Measurements from ENCODE around the gene BABAM2. TPM values are rescaled to one million over a fixed set of nuclear protein-coding genes. Genes with fewer than 3 reads are reported as not detected.

Gene BABAM2
- polyA plus RNA-seq, 1 experiment, result 32.6 TPM

DNA sequence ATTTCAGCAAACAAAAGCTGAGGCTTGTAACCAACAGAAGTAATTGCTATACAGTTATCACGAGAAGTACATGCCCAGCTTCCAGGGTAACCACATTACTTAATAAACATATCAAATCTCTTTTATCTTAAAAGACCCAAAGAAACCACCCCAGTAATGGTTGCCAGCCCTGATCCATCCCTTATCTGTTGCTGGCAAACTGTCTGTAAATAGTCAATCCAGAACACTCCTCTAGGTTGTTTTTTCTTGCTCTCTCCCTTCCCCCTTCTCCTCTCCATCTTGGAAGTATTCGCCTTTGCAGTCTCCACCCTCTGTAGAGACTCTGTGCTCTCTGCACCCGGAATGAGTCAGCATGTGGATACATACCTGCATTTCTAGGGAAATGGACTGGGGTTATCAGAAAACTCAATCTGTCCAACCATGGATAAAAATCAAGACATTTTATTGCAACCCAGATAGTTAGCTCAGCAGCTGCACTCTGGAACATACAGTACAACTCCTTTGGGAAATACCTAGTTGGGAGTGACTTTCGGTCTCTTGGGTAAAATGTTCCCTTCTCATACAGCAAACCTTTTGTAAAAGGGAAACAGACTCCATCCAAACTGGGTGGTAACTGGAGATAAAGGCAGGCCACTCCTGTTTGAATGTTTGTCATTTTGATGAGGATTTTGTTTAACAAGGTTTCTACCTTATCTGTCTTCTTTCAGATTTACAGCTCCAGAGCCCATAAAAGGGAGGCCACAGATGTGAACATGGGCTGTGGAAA, 378.7 kb downstream of the BABAM2 start:
- ChIA-PET POLR2A (no interaction called here), CTCF (interaction anchor here (2.3 kb wide), 1 partner anchor 12 kb away, joined by 9 read pairs; no protein-coding TSS in a partner anchor)
- H3K36me3 ChIP-seq (ENCODE audit: control insufficient read depth, insufficient read depth, low read length), result no peaks in the 10 kb centered on the region
- H3K4me3 ChIP-seq (ENCODE audit: low read depth, low read length), result no peak overlapping the region
- no peaks in the 10 kb centered on the region for H3K27me3 ChIP-seq (ENCODE audit: control insufficient read depth, insufficient read depth, low read length)
- no peak for DNase-seq (ENCODE audit: low read depth)
- TF ChIP-seq, protein P1, sequence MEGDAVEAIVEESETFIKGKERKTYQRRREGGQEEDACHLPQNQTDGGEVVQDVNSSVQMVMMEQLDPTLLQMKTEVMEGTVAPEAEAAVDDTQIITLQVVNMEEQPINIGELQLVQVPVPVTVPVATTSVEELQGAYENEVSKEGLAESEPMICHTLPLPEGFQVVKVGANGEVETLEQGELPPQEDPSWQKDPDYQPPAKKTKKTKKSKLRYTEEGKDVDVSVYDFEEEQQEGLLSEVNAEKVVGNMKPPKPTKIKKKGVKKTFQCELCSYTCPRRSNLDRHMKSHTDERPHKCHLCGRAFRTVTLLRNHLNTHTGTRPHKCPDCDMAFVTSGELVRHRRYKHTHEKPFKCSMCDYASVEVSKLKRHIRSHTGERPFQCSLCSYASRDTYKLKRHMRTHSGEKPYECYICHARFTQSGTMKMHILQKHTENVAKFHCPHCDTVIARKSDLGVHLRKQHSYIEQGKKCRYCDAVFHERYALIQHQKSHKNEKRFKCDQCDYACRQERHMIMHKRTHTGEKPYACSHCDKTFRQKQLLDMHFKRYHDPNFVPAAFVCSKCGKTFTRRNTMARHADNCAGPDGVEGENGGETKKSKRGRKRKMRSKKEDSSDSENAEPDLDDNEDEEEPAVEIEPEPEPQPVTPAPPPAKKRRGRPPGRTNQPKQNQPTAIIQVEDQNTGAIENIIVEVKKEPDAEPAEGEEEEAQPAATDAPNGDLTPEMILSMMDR (IDR thresholded peaks at IDR 0.05; ENCODE audit: insufficient read depth, low read depth, low read length), result no peak

DNA sequence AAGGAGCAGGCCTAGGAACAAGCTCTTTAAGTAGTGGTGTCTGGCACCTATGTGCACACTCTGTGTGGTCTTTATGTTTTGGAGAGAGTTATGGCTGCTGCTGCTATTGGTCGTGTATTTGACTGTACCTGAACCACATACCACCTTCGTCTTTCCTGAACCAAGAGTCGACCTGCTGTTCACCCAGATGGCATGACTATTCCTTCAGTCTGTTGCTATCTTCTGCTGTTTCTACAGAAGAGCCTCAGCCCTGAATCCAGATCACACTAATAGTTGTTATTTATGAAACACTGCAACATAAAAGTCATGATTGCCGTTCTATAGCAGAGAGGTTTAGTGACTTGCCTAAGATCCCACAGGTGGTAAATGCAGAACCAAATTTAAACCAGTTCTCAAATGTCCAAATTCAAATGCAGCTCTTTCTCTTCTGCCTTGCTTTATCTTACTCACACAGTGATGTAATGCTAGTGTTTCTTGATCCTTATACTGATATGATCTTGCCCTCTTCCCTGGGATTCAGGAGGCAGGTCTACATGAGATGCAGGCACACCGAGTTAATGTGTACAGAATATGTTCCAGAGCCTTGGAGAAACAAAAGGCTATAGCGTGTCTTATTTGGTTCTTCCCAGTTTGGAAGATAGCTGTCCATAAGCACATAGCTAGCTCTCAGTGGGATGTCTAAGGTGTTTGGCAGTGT, 380.1 kb downstream of the BABAM2 start:
- ChIA-PET POLR2A (no interaction called here), CTCF (no interaction called here)
- DNase-seq (ENCODE audit: low read depth), result no peak
- H3K4me3 ChIP-seq (ENCODE audit: low read depth, low read length), result no peak overlapping the region
- no peaks in the 10 kb centered on the region for H3K27me3 ChIP-seq (ENCODE audit: control insufficient read depth, insufficient read depth, low read length)
- TF ChIP-seq, protein P1 (IDR thresholded peaks at IDR 0.05; ENCODE audit: insufficient read depth, low read depth, low read length), result no peak
- no peaks in the 10 kb centered on the region for H3K36me3 ChIP-seq (ENCODE audit: control insufficient read depth, insufficient read depth, low read length)

DNA sequence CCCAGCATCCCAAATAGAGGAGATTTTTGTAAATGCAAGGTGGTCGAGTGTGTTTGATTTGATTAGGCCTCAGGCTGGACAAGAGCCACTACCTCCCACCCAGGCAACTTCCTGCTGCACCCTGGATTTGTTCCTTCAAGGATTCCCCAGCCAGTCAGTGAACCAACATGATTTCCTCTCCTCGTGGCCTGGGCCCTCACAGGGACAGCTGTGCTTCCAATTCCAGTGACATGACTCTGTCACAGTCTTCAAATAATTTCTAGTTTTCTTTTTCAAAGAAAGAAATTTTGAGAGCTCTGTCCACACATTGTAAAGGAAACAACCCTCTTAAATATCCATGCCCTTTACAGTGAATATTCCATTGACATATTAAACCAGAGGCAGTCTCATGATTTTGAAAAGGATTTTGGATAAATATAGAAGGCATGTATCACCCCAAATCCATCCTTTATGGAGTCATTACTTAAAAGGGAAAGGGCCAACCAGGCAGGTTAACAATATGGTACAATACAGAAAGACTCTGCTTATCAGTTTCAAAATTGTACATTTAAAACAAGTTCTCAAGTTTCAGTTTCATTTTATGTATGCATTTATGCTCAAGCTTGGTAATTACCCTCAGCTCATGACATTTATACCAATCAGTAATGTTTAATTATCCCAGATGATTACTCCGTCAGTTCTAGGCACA, 380.8 kb downstream of the BABAM2 start:
- DNase-seq (ENCODE audit: low read depth), result no peak
- POLR2A ChIA-PET, result interaction anchor here (0.5 kb wide), 1 partner anchor 661 kb away, joined by 7 read pairs; no protein-coding TSS in a partner anchor

DNA sequence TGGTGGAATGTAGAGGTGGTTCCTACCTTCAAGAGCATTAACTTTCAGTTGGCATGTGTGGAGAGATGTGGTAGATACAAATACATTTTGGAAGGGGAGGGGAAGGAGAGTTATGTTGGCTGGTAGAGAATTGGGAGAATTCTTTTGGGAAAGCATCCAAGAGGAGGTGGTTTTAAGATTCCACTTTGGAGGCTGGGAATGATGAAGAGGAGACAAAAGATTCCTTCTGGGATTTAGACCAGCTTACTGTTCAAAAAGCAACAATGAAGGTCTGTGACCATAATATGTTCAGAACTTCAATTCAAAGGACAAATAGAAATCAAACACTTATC, 381.4 kb downstream of the BABAM2 start:
- CTCF ChIA-PET, result no interaction called here

More for the DNA sequence above, 380.8 kb downstream of the BABAM2 start:
- H3K4me3 ChIP-seq (ENCODE audit: low read depth, low read length), result no peak overlapping the region
- CTCF ChIA-PET, result no interaction called here
- TF ChIP-seq, protein P1 (IDR thresholded peaks at IDR 0.05; ENCODE audit: insufficient read depth, low read depth, low read length), result no peak
- H3K36me3 ChIP-seq (ENCODE audit: control insufficient read depth, insufficient read depth, low read length), result no peaks in the 10 kb centered on the region
- H3K27me3 ChIP-seq (ENCODE audit: control insufficient read depth, insufficient read depth, low read length), result no peaks in the 10 kb centered on the region

More for the DNA sequence above, 381.4 kb downstream of the BABAM2 start:
- Histone ChIP-seq H3K4me3 (ENCODE audit: low read depth, low read length) (no peak overlapping the region), H3K36me3 (ENCODE audit: control insufficient read depth, insufficient read depth, low read length) (no peaks in the 10 kb centered on the region), H3K27me3 (ENCODE audit: control insufficient read depth, insufficient read depth, low read length) (no peaks in the 10 kb centered on the region)
- POLR2A ChIA-PET, result interaction anchor here (0.5 kb wide), 1 partner anchor 662 kb away, joined by 7 read pairs; no protein-coding TSS in a partner anchor
- no peak for DNase-seq (ENCODE audit: low read depth)
- TF ChIP-seq, protein P1 (IDR thresholded peaks at IDR 0.05; ENCODE audit: insufficient read depth, low read depth, low read length), result no peak

Measured in BJ (cell line).